ENCODE measurements around the gene NRTN. TPM values are rescaled to one million over a fixed set of nuclear protein-coding genes. Genes with fewer than 3 reads are reported as not detected.
"Not testable (repeated sequence)": the region's sequence is repeated elsewhere in the genome, so short reads cannot be mapped to it uniquely, and the experiment has no call there.

Gene NRTN
- total and polyA plus RNA-seq, 10 donors = 0.29 to 2.3 (median 0.32) TPM; not detected in 5

GRCh38 chr19:5778402-5778801 lies 26.5 kb upstream of the NRTN start:
- TF ChIP-seq CTCF (IDR thresholded peaks at IDR 0.05 in 8 of 11, conservative IDR thresholded peaks at IDR 0.05 in 3 of 11) (no peak), POLR2A (IDR thresholded peaks at IDR 0.05) (no peak), POLR2AphosphoS5 (IDR thresholded peaks at IDR 0.05) (no peak)
- no peak for DNase-seq
- intact Hi-C loops (cut with DNase I; ENCODE audit: low total_unique reads) = no loop called here
- H3K9me3 ChIP-seq = no peaks in the 10 kb centered on the region
- no peak overlapping the region for H3K27ac ChIP-seq
- peaks cover 0 to 6% (median 0%) of the 10 kb centered on the region in 7 donors for H3K27me3 ChIP-seq (replicated peaks in 1 of 7)
- peaks cover 0 to 10% (median 3%) of the 10 kb centered on the region in 6 donors for H3K36me3 ChIP-seq
- H3K4me3 ChIP-seq = no peak overlapping the region
- WGBS, 5 donors = 85 to 89% (median 87%) methylated on average over 17 of the region's 17 CpGs
- no peaks in the 10 kb centered on the region for H3K4me1 ChIP-seq

- intact Hi-C loops (cut with DNase I; ENCODE audit: low total_unique reads) = not testable (repeated sequence)
These were observed 24.0 kb upstream of the NRTN start for GRCh38 chr19:5780916-5781315.

GRCh38 chr19:5782322-5782721 lies 22.5 kb upstream of the NRTN start:
- 85 to 100% (median 86%) methylated on average over 4 to 9 of the region's 9 CpGs for WGBS, 5 donors
- TF ChIP-seq POLR2A (IDR thresholded peaks at IDR 0.05) (no peak), POLR2AphosphoS5 (IDR thresholded peaks at IDR 0.05) (peak in 1 of 3 donors; percentile 20), CTCF (IDR thresholded peaks at IDR 0.05 in 8 of 11, conservative IDR thresholded peaks at IDR 0.05 in 3 of 11) (no peak)
- Histone ChIP-seq H3K36me3 (peaks cover 0 to 49% (median 41%) of the 10 kb centered on the region in 6 donors), H3K27me3 (replicated peaks in 1 of 7) (no peaks in the 10 kb centered on the region), H3K4me3 (no peak overlapping the region), H3K9me3 (no peaks in the 10 kb centered on the region), H3K27ac (no peak overlapping the region), H3K4me1 (no peaks in the 10 kb centered on the region)
- intact Hi-C loops (cut with DNase I; ENCODE audit: low total_unique reads) = no loop called here
- DNase-seq = no peak

More at GRCh38 chr19:5780916-5781315, 24.0 kb upstream of the NRTN start:
- peaks cover 0 to 35% (median 27%) of the 10 kb centered on the region in 6 donors for H3K36me3 ChIP-seq
- not testable (repeated sequence) for H3K27ac ChIP-seq; H3K9me3 ChIP-seq; H3K4me1 ChIP-seq; DNase-seq; H3K27me3 ChIP-seq (replicated peaks in 1 of 7); H3K4me3 ChIP-seq
- 82 to 89% (median 87%) methylated on average over 11 of the region's 11 CpGs for WGBS, 5 donors

GRCh38 chr19:5782945-5783919 lies 21.6 kb upstream of the NRTN start:
- H3K9me3 ChIP-seq = no peaks in the 10 kb centered on the region
- H3K4me1 ChIP-seq = no peaks in the 10 kb centered on the region
- H3K36me3 ChIP-seq = peaks cover 0 to 58% (median 50%) of the 10 kb centered on the region in 6 donors
- intact Hi-C loops (cut with DNase I; ENCODE audit: low total_unique reads) = no loop called here
- H3K27me3 ChIP-seq (replicated peaks in 1 of 7) = no peaks in the 10 kb centered on the region
- 85 to 91% (median 86%) methylated on average over 23 to 48 of the region's 48 CpGs for WGBS, 5 donors
- TF ChIP-seq POLR2AphosphoS5 (IDR thresholded peaks at IDR 0.05) (peak in 1 of 3 donors; percentile 30), CTCF (IDR thresholded peaks at IDR 0.05 in 8 of 11, conservative IDR thresholded peaks at IDR 0.05 in 3 of 11) (no peak)
- no peak for DNase-seq
- H3K4me3 ChIP-seq = no peak overlapping the region
- H3K27ac ChIP-seq = no peak overlapping the region

All from spleen (tissue), 11 donors.